Caco-2 (cell line): Measurements from ENCODE around the gene DIP2B. TPM values are rescaled to one million over a fixed set of nuclear protein-coding genes. Genes with fewer than 3 reads are reported as not detected.
A peak's percentile ranks its signal among the peaks of the same experiment; 100 is the strongest.
"Not testable (repeated sequence)": the region's sequence is repeated elsewhere in the genome, so short reads cannot be mapped to it uniquely, and the experiment has no call there.

Experiments used
- BruUV-seq: library from RNA; stranded (reverse); fragments of 400-500 nt; replicated peaks from 2 replicates; lab custom pipeline; 2021; lab: Mats Ljungman, UMichigan
- CTCF ChIA-PET: fragments of 300-600 bp; sonication (Branson Sonifier 250); formaldehyde crosslinking; loops from one replicate; lab custom pipeline; 2022; ENCODE audit warnings: antibody characterized with exemption; lab: Charles Lee
- POLR2A ChIA-PET: fragments of 300-600 bp; sonication (Branson Sonifier 250); formaldehyde crosslinking; loops from one replicate; lab custom pipeline; 2022; ENCODE audit warnings: antibody characterized with exemption; lab: Charles Lee
- DNase-seq, 2 experiments: peaks; one replicate each; pipeline versions ENCODE4 v3.0.0 to v3.0.0-alpha.2; 2020 to 2022
- H3K27me3 ChIP-seq: replicated peaks from 2 replicates; pipeline ENCODE4 v1.6.0; 2011; ENCODE audit warnings: low read length; ENCODE audit not compliant: control insufficient read depth, insufficient read depth
- H3K36me3 ChIP-seq: 2 replicates; pipeline ENCODE4 v1.5.1; 2011; ENCODE audit warnings: low read length; ENCODE audit not compliant: control insufficient read depth, insufficient read depth
- H3K4me1 ChIP-seq: fragments of 250-450 bp; sonication (Bioruptor Pico); 2 replicates; pipeline ENCODE4 v1.5.1; 2020; ENCODE audit warnings: mild to moderate bottlenecking
- H3K4me3 ChIP-seq: 2 replicates; pipeline ENCODE4 v1.5.1; 2011; ENCODE audit warnings: low read depth, mild to moderate bottlenecking, control low read depth, low read length
- H3K9me3 ChIP-seq: fragments of 250-450 bp; sonication (Bioruptor Pico); 2 replicates; pipeline ENCODE4 v1.5.1; 2020; ENCODE audit warnings: mild to moderate bottlenecking, moderate library complexity
- H3K27ac Mint-ChIP-seq: one replicate; pipeline ENCODE4 v1.8.0; 2022; ENCODE audit warnings: mixed read lengths; ENCODE audit not compliant: unreplicated experiment
- H3K27me3 Mint-ChIP-seq: one replicate; pipeline ENCODE4 v1.8.0; 2022; ENCODE audit warnings: mixed read lengths; ENCODE audit not compliant: insufficient read depth, unreplicated experiment
- H3K36me3 Mint-ChIP-seq: one replicate; pipeline ENCODE4 v1.8.0; 2022; ENCODE audit warnings: mild to moderate bottlenecking, mixed read lengths; ENCODE audit not compliant: insufficient read depth, unreplicated experiment
- H3K4me1 Mint-ChIP-seq: one replicate; pipeline ENCODE4 v1.8.0; 2022; ENCODE audit warnings: low read depth, mixed read lengths; ENCODE audit not compliant: unreplicated experiment
- H3K4me3 Mint-ChIP-seq: one replicate; pipeline ENCODE4 v1.8.0; 2022; ENCODE audit warnings: mild to moderate bottlenecking, moderate library complexity, mixed read lengths; ENCODE audit not compliant: unreplicated experiment
- H3K9me3 Mint-ChIP-seq: one replicate; pipeline ENCODE4 v1.8.0; 2022; ENCODE audit warnings: mixed read lengths; ENCODE audit not compliant: unreplicated experiment
- intact Hi-C: fragments of 100-400 bp; cut with micrococcal nuclease; formaldehyde crosslinking; loops from one replicate; pipeline ENCODE4 v1.10.0; 2022; ENCODE audit not compliant: unreplicated experiment
- total RNA-seq: library from RNA; stranded (reverse); gene quantifications from 2 replicates; pipeline ENCODE4 v1.2.3, GENCODE V29; 2022
- TF ChIP-seq, protein P1 (sequence below), 2 experiments: fragments of 200-600 bp in 1 of 2; IDR thresholded peaks; 1 replicate in 1 of 2; 2 replicates in 1 of 2; pipeline versions ENCODE4 v1.5.1 to v1.8.0; 2011 to 2022; ENCODE audit warnings: antibody characterized with exemption in 1 of 2, control low read depth in 1 of 2, inconsistent platforms in 1 of 2, low read depth in 1 of 2, low read length in 1 of 2, mild to moderate bottlenecking in 1 of 2, moderate library complexity in 1 of 2; ENCODE audit not compliant: insufficient read depth in 1 of 2, severe bottlenecking in 1 of 2, unreplicated experiment in 1 of 2

DIP2B gene
- total RNA-seq, 1 experiment from 2014 or later, result 32.7 TPM

DNA sequence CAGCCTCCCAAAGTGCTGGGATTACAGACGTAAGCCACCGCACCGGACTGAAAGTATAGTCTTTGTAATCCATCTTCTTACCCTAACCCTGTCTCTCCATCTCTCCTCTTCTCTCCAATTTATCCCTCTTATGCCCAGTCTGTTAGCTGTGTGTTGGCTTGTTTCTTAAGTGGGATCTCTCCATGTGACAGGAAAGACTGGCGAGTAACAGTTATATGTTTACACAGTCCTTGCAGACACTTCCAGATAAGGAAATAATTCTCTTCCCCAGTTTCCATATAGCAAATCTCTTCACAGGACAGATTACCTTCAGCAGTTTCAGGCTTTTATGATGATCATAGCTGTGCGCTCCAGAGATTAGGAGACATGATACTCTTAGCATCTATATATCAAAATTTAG lies 16.0 kb upstream of the DIP2B start:
- H3K36me3 ChIP-seq, result no peaks in the 10 kb centered on the region
- no peak for DNase-seq
- peaks cover 28% of the 10 kb centered on the region for H3K9me3 ChIP-seq
- TF ChIP-seq, protein P1, sequence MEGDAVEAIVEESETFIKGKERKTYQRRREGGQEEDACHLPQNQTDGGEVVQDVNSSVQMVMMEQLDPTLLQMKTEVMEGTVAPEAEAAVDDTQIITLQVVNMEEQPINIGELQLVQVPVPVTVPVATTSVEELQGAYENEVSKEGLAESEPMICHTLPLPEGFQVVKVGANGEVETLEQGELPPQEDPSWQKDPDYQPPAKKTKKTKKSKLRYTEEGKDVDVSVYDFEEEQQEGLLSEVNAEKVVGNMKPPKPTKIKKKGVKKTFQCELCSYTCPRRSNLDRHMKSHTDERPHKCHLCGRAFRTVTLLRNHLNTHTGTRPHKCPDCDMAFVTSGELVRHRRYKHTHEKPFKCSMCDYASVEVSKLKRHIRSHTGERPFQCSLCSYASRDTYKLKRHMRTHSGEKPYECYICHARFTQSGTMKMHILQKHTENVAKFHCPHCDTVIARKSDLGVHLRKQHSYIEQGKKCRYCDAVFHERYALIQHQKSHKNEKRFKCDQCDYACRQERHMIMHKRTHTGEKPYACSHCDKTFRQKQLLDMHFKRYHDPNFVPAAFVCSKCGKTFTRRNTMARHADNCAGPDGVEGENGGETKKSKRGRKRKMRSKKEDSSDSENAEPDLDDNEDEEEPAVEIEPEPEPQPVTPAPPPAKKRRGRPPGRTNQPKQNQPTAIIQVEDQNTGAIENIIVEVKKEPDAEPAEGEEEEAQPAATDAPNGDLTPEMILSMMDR (IDR thresholded peaks at IDR 0.05; ENCODE audit: insufficient read depth in 1 of 2, low read depth in 1 of 2, low read length in 1 of 2, severe bottlenecking in 1 of 2, unreplicated experiment in 1 of 2), result no peak
- peaks cover 26% of the 10 kb centered on the region for H3K9me3 Mint-ChIP-seq
- no peak overlapping the region for H3K27ac Mint-ChIP-seq
- H3K27me3 ChIP-seq, result no peaks in the 10 kb centered on the region
- CTCF ChIA-PET, result no interaction called here
- H3K27me3 Mint-ChIP-seq, result no peaks in the 10 kb centered on the region
- BruUV-seq, result no TSS peak
- POLR2A ChIA-PET, result no interaction called here
- intact Hi-C loops, result no loop called here
- peaks cover 9% of the 10 kb centered on the region for H3K36me3 Mint-ChIP-seq
- no peaks in the 10 kb centered on the region for H3K4me1 ChIP-seq
- no peak overlapping the region for H3K4me3 Mint-ChIP-seq
- no peak overlapping the region for H3K4me3 ChIP-seq
- H3K4me1 Mint-ChIP-seq, result no peaks in the 10 kb centered on the region

DNA sequence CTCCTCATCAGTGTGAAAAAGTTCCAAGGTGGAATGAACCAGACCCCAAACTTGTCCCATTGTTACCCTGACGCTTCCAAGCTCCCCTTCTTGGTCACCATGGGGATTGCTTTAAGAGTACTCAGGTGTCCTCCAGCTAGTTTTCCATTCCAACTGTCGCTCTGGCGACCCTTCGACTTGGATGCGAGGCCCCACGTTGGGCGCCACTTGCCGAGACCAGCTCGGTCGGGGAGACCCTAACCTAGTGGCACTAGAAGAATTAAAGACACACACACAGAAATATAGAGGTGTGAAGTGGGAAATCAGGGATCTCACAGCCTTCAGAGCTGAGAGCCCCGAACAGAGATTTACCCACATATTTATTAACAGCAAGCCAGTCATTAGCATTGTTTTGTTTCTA lies 6.7 kb upstream of the DIP2B start:
- H3K4me3 ChIP-seq, H3K4me1 ChIP-seq, BruUV-seq, H3K27me3 ChIP-seq, H3K4me3 Mint-ChIP-seq, POLR2A ChIA-PET, H3K27ac Mint-ChIP-seq, H3K36me3 ChIP-seq, H3K27me3 Mint-ChIP-seq, intact Hi-C loops, H3K36me3 Mint-ChIP-seq, H3K4me1 Mint-ChIP-seq: not testable (repeated sequence)
- CTCF ChIA-PET, result interaction anchor here (0.7 kb wide), 1 partner anchor 207 kb away, joined by 3 read pairs; no protein-coding TSS in a partner anchor
- peaks cover 32% of the 10 kb centered on the region for H3K9me3 Mint-ChIP-seq
- peaks cover 29% of the 10 kb centered on the region for H3K9me3 ChIP-seq
- DNase-seq, result peak in 1 of 2 experiments; percentile 52

DNA sequence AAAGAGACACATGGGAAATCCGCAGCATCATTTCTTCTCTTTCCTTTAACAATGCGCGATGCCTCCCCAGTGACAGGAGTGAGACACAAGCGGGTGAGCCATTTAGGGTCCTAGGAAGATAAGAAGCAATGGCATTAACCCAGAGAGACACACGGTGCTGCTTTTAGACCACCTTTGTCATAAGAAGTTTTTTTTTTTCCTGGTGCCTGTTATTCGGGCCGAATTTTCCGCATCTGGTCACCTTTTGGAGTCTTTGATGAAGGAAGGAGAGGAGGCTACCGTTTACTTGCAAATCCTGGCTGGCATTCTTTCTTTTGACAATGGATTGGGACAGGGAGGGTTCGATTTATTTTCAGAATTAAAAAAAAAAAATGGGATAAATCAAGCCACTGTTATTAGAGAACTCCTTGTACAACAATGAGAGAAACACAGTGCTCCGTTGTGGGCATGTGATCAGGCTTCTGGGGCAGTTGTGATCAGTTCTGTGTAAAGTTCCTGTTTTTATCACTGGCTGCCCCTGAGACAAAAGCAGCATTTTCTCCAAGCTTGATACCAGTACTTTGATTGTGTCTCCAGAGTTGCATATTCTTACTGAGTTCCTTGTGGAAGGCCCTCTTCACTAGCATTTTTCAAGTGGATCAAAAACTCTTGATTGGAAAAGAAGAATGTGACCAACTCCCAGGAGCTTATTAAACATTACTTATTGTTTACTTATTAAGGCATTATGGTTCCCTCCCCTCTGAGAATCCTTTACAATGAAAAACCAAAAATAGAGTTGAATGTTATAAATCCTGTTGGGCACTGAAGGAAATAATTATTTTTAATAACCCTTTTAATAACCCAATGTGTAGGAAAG lies 1.1 kb downstream of the DIP2B start:
- TF ChIP-seq, protein P1 (IDR thresholded peaks at IDR 0.05; ENCODE audit: insufficient read depth in 1 of 2, low read depth in 1 of 2, low read length in 1 of 2, severe bottlenecking in 1 of 2, unreplicated experiment in 1 of 2), result no peak
- Mint-ChIP-seq H3K9me3 (no peaks in the 10 kb centered on the region), H3K27me3 (no peaks in the 10 kb centered on the region), H3K4me1 (peaks cover 19% of the 10 kb centered on the region), H3K4me3 (peak overlapping the region; percentile 89), H3K36me3 (no peaks in the 10 kb centered on the region), H3K27ac (peak overlapping the region; percentile 79)
- H3K36me3 ChIP-seq, result no peaks in the 10 kb centered on the region
- ChIA-PET POLR2A (interaction anchor here (0.6 to 0.9 kb wide), 2 partner anchors 153 to 578 kb away, joined by 3 to 4 read pairs; partner anchors contain the start of gene CSRNP2), CTCF (interaction anchor here (0.6 to 2.0 kb wide), 9 partner anchors 10 to 320 kb away, joined by 3 to 33 read pairs (median 6); no protein-coding TSS in a partner anchor)
- H3K4me1 ChIP-seq, result peaks cover 37% of the 10 kb centered on the region
- TSS peak; percentile 35 for BruUV-seq
- DNase-seq, result no peak
- no peaks in the 10 kb centered on the region for H3K27me3 ChIP-seq
- peaks cover 3% of the 10 kb centered on the region; the same call in 1 of the 2 replicates for H3K9me3 ChIP-seq
- peak overlapping the region; percentile 96 for H3K4me3 ChIP-seq
- intact Hi-C loops, result loop anchor here (1.0 to 5.0 kb wide), 2 partner anchors 41 to 132 kb away; no protein-coding TSS in a partner anchor
